ENCODE data around the gene CIDEA.

- no peak for TF ChIP-seq REST (IDR thresholded peaks at IDR 0.05; ENCODE audit: low read depth)
- no peak for TF ChIP-seq YY1 (IDR thresholded peaks at IDR 0.05; ENCODE audit: low read depth)
- no peak for TF ChIP-seq CEBPB (IDR thresholded peaks at IDR 0.05)
- TF ChIP-seq FOXM1 (IDR thresholded peaks at IDR 0.05; ENCODE audit: borderline replicate concordance, low read depth): no peak
- no peak for TF ChIP-seq TAF1 (IDR thresholded peaks at IDR 0.05; ENCODE audit: low read depth)
- no peak for TF ChIP-seq TCF12 (IDR thresholded peaks at IDR 0.05; ENCODE audit: low read depth)
- TF ChIP-seq CREB1 (IDR thresholded peaks at IDR 0.05; ENCODE audit: low read depth): no peak
- TF ChIP-seq EP300 (IDR thresholded peaks at IDR 0.05; ENCODE audit: borderline replicate concordance): no peak
- TF ChIP-seq MAX (IDR thresholded peaks at IDR 0.05): no peak
- no peak for TF ChIP-seq TEAD4 (IDR thresholded peaks at IDR 0.05)
- no peak for TF ChIP-seq EGR1 (IDR thresholded peaks at IDR 0.05)
- no peak for TF ChIP-seq ZBTB7A (IDR thresholded peaks at IDR 0.05; ENCODE audit: low read depth)
Measured at GRCh38 chr18:12304351-12305210, 50.4 kb downstream of the CIDEA start.
